ENCODE results near the gene CTRL.
A peak's percentile ranks its signal among the peaks of the same experiment; 100 is the strongest.

CTRL gene

DNA sequence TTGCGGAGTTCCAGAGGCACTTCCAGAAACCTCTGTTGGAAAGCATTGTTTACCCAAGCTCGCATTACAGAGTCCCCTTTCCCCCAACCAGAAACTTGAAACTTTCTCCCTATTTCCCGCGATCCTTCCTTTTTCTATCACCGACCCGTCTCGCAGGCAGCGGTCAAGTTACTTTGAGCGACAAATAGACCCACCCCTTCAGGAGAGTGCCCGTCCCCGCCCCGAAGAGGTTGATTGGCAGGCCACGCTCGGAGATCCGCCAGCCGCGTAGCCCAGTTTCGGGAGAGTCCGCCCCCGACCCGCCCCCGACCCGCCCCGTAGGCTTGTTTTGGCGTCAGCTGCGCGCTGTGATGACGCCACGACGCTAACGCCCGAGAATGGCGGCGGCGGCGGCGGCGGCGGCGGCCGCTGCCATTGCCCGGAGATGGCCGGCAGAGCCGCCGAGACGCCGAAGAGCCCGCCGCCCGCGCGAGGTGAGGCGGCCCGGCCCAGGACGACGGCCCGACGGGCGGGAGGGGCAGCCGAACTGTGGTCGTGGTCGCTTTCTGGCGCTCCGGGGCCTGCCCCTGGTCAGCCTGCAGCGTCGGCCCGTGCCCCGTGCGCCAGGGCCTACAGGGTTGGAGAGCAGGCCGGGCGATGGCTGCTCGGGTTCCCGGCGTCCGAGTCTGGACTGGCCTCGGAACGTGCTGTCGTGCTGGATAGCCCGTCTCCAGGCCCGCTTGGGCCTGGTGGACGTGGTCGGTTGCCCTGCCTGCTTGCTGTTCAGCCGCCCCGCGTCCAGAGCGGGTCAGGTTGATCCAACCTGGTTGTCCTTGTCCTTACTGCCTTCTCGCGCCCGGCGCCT lies 38.5 kb downstream of the CTRL start, which contains the start of gene PSKH1:
PSKH1 (plus strand) TSS at position 356 of the 844 bp plus-strand sequence. CDS start 15,496 bp downstream, outside the sequence.
- Histone ChIP-seq H3K4me1 (ENCODE audit: insufficient read depth, poor library complexity, severe bottlenecking) (peaks cover 12% of the 10 kb centered on the region), H3K27ac (ENCODE audit: poor library complexity, severe bottlenecking) (peak within 1 kb of the TSS; percentile 42), H3K4me3 (ENCODE audit: severe bottlenecking) (peak within 1 kb of the TSS; percentile 96), H3K9me3 (ENCODE audit: severe bottlenecking) (no peaks in the 10 kb centered on the region), H3K36me3 (ENCODE audit: low read depth) (no peaks in the 10 kb centered on the region), H3K27me3 (ENCODE audit: insufficient read depth, poor library complexity, severe bottlenecking) (no peaks in the 10 kb centered on the region)
- peak; percentile 95 for ATAC-seq (ENCODE audit: low read depth)
- TF ChIP-seq, protein P1, sequence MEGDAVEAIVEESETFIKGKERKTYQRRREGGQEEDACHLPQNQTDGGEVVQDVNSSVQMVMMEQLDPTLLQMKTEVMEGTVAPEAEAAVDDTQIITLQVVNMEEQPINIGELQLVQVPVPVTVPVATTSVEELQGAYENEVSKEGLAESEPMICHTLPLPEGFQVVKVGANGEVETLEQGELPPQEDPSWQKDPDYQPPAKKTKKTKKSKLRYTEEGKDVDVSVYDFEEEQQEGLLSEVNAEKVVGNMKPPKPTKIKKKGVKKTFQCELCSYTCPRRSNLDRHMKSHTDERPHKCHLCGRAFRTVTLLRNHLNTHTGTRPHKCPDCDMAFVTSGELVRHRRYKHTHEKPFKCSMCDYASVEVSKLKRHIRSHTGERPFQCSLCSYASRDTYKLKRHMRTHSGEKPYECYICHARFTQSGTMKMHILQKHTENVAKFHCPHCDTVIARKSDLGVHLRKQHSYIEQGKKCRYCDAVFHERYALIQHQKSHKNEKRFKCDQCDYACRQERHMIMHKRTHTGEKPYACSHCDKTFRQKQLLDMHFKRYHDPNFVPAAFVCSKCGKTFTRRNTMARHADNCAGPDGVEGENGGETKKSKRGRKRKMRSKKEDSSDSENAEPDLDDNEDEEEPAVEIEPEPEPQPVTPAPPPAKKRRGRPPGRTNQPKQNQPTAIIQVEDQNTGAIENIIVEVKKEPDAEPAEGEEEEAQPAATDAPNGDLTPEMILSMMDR (IDR thresholded peaks at IDR 0.05; ENCODE audit: poor library complexity, severe bottlenecking), result no peak
- DNase-seq (ENCODE audit: low spot score), result peak; percentile 97

- Histone ChIP-seq H3K9me3 (ENCODE audit: severe bottlenecking) (no peaks in the 10 kb centered on the region), H3K36me3 (ENCODE audit: low read depth) (no peaks in the 10 kb centered on the region), H3K27me3 (ENCODE audit: insufficient read depth, poor library complexity, severe bottlenecking) (no peaks in the 10 kb centered on the region), H3K4me3 (ENCODE audit: severe bottlenecking) (peak overlapping the region; percentile 96), H3K27ac (ENCODE audit: poor library complexity, severe bottlenecking) (peak overlapping the region; percentile 42), H3K4me1 (ENCODE audit: insufficient read depth, poor library complexity, severe bottlenecking) (peaks cover 12% of the 10 kb centered on the region)
- no peak for DNase-seq (ENCODE audit: low spot score)
- TF ChIP-seq, protein P1 (IDR thresholded peaks at IDR 0.05; ENCODE audit: poor library complexity, severe bottlenecking), result no peak
- ATAC-seq (ENCODE audit: low read depth), result no peak
These were observed 39.3 kb downstream of the CTRL start for GRCh38 chr16:67892375-67892774.

- TF ChIP-seq, protein P1 (IDR thresholded peaks at IDR 0.05; ENCODE audit: poor library complexity, severe bottlenecking), result no peak
- Histone ChIP-seq H3K4me3 (ENCODE audit: severe bottlenecking) (no peak overlapping the region), H3K36me3 (ENCODE audit: low read depth) (peaks cover 10% of the 10 kb centered on the region), H3K4me1 (ENCODE audit: insufficient read depth, poor library complexity, severe bottlenecking) (peaks cover 10% of the 10 kb centered on the region), H3K27ac (ENCODE audit: poor library complexity, severe bottlenecking) (no peak overlapping the region), H3K27me3 (ENCODE audit: insufficient read depth, poor library complexity, severe bottlenecking) (no peaks in the 10 kb centered on the region), H3K9me3 (ENCODE audit: severe bottlenecking) (no peaks in the 10 kb centered on the region)
- DNase-seq (ENCODE audit: low spot score), result no peak
- no peak for ATAC-seq (ENCODE audit: low read depth)
These were observed 43.3 kb downstream of the CTRL start for GRCh38 chr16:67888331-67888730.

DNA sequence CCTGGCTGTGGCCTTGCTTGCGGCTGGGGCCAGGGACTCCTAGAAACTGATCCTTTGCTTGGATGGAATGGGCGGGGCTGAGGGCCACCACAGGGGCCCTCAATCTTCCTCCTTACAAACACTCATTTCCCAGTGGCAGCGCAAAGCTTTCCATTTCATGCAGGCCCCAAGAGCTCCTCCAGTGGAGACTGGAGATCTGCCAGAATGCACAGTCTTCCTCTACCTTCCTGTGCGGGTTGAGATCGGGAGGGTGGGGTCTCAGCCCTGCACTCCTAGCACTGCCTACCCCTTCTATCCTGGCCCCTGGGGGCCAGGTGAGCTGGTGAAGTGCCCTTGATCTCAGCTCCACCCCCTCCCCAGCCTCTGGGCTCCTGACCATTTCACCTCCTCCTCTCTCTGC lies 45.3 kb downstream of the CTRL start:
- no peak overlapping the region for H3K4me3 ChIP-seq (ENCODE audit: severe bottlenecking)
- no peak for ATAC-seq (ENCODE audit: low read depth)
- peaks cover 5% of the 10 kb centered on the region for H3K4me1 ChIP-seq (ENCODE audit: insufficient read depth, poor library complexity, severe bottlenecking)
- H3K36me3 ChIP-seq (ENCODE audit: low read depth), result peaks cover 23% of the 10 kb centered on the region
- H3K27me3 ChIP-seq (ENCODE audit: insufficient read depth, poor library complexity, severe bottlenecking), result no peaks in the 10 kb centered on the region
- DNase-seq (ENCODE audit: low spot score), result no peak
- TF ChIP-seq, protein P1 (IDR thresholded peaks at IDR 0.05; ENCODE audit: poor library complexity, severe bottlenecking), result no peak
- H3K9me3 ChIP-seq (ENCODE audit: severe bottlenecking), result no peaks in the 10 kb centered on the region
- H3K27ac ChIP-seq (ENCODE audit: poor library complexity, severe bottlenecking), result no peak overlapping the region

DNA sequence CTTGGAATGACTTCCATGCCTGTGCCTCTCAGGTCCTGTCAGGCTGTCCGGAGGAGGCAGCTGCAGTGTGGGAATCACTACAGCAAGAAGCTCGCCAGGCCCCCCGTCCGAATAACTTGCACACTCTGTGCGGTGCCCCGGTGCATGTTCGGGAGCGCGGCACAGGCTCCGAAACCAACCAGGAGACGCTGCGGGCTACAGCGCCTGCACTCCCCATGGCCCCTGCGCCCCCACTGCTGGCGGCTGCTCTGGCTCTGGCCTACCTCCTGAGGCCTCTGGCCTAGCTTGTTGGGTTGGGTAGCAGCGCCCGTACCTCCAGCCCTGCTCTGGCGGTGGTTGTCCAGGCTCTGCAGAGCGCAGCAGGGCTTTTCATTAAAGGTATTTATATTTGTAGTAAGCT lies 45.7 kb downstream of the CTRL start:
- H3K4me1 ChIP-seq (ENCODE audit: insufficient read depth, poor library complexity, severe bottlenecking), result peaks cover 5% of the 10 kb centered on the region
- TF ChIP-seq, protein P1 (IDR thresholded peaks at IDR 0.05; ENCODE audit: poor library complexity, severe bottlenecking), result no peak
- no peak overlapping the region for H3K4me3 ChIP-seq (ENCODE audit: severe bottlenecking)
- DNase-seq (ENCODE audit: low spot score) (no peak), ATAC-seq (ENCODE audit: low read depth) (no peak)
- no peak overlapping the region for H3K27ac ChIP-seq (ENCODE audit: poor library complexity, severe bottlenecking)
- no peaks in the 10 kb centered on the region for H3K27me3 ChIP-seq (ENCODE audit: insufficient read depth, poor library complexity, severe bottlenecking)
- no peaks in the 10 kb centered on the region for H3K9me3 ChIP-seq (ENCODE audit: severe bottlenecking)
- peaks cover 27% of the 10 kb centered on the region for H3K36me3 ChIP-seq (ENCODE audit: low read depth)
